ENCODE data around the gene PRXL2A.
A peak's percentile ranks its signal among the peaks of the same experiment; 100 is the strongest.

The PRXL2A gene

DNA sequence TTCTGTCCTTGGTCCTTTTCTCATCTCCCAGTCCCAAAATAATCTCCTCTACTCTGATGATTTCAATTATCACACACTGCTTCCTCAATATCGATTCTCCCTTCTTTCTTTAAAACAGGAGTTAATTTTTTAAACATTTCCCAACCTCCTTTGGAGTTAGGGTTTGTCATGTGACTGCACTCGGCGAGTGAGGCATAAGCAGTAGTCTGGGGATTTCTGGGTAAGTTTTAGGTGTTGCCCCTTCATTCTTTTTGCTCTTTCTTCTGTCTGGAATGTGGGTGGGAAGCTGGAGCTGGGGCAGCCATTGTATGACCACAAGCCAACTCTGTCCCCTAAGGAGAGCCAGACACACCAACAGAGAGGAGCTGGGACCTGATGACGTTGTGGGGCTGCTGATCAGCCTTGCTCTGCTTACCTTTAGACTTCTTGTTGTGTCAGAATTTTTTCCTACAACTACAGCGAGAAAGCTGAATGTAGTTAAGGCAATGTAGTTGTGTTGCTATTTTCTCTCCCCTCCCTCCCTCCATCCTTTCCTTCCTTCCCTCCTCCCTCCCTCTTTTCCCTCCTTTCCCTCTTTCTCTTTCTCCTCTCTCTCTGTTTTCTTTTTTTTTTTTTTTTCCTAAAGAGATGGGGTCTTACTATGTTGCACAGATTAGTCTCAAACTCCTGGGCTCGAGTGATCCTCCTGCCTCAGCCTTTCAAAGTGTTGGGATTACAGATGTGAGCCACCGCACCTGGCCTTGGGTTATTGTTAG is 39.3 kb downstream of the PRXL2A start:
- DNase-seq: no peak

DNA sequence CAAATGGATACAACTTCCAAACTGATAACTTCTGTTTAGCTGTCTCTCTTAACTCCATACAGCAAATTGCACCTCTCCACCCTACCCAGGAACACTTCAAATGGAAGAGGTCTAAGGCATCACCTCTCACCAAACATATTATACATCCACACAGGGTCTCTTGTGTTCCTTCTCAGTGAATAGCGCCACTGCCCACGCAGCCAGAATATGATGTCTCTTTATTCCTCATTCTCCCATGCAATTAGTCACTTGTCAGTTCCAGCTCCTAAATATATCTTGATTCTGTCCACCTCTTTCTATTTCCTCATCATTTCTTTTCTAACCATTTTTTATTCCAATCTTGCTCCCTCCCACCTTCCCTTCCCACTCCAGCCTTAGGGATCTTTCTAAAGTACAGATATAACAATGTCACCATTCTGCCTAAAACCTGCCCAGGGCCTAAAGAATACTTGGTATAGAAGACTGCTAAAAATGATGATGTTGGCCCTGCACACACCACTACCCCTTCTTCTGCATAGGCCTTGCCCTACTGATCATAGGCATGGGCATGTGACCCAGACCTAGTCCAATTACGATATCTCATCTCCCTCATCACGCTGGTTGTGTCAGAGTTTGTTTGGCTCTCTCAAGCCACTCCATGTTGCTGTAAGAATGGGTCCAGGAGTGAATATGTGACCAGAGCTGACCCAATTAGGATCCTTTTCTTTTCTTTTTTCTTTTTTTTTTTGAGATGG is 40.0 kb downstream of the PRXL2A start:
- DNase-seq: no peak

DNA sequence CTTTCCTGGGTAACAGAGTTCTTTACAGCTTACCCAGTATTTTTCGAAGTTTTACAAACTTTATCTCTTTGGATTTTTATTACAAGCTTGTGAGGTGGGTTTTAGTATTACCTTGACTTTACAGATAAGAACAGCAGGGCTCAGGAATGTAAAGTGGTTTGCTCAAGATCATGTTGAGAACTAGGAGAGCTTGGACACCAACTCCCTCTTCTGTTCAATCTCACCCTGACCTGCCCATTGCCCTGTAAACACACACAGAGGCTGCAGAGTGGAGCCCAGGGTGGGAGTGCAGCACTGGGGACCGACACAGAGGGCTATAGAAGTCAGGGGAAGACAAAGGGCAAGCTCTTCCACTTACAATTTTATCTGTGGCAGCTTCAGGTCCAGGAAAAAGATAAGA is 41.2 kb downstream of the PRXL2A start:
- no peak for DNase-seq

DNA sequence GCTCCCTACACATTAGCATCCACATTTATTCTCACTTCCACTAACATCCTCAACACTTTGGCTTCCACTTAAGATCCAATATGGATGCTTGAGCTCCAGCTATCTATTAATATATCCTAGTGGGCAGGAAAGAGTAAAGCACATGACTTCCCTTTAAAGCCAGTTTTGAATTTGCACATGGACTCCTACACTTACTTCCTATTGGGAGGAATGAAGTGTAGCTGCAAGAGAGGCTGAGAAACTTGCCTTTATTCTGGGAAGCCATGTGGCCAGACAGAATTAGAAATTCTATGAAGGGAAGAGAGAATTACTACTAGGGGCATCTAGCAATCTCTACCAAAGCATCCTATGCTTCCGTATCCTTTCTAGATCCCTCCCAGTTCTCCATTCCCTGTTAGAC is 42.8 kb downstream of the PRXL2A start:
- no peak for DNase-seq

DNA sequence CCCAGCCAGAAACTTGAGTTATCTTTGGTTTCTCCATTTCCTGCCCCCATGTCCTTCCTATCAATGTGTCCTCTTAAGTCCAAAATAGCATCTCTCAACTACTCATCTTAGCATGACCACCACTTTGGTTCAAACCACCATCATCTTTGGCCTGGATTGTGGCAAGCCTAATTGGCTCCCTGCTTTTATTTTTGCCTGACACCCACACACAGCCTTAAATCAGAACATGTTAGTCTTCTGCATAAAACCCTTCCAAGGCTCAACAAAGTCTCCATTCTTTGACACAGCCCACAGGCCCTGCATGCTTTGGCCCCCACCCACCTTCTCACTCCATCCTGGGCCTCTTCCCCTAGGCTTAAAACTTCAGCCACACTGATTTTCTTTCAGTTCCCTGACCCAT is 43.7 kb downstream of the PRXL2A start:
- no peak for DNase-seq

DNA sequence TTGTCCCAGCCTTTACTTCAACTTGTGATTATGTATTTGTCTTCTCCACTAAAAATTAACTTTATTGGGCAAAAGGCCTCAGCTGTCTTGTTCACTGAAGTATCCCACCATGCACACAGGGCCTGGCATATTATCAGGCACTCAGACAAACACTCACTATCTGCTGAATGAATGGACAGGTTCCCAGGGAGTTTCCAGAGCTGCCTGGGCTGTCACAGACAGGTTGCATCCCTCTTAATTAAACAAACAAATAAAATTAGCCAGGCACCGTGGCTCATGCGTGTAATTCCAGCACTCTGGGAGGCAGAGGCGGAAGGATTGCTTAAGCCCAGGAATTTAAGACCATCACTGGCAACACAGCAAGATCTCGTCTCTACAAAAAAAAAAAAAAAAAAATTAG is 44.3 kb downstream of the PRXL2A start:
- DNase-seq: no peak

DNA sequence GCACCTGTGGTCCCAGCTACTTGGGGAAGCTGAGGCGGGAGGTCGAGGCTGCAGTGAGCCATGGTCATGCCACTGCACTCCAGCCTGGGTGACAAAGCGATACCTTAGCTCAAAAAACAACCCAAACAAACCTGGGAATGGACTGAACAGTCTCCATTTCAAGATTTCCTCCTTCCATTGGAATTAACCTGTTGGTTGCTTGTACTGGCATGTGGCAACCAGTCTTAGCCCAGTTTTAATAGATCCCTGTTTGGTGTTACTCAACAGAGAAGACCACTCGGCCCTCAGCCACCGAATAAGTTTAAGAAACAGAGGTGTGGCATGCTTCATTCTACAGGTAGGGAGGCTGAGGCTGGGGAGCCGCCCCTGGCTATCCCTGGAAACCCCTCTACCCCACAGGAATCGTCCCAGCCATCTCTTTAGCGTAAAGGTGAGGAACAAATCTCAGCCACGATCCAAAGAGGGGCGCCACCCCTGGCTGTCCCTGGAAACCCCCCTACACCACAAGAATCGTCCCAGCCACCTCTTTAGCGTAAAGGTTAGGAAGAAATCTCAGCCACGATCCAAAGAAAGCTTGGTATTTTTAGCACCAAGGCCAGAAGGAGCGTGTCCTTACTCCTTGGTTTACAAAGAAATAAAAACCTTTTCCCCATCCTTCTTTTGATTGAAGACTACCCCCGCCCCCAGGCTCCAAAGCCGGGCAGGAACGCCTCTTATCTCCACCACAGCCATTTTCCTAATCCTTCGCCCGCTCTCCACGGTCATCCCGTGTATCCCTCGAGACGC is 44.9 kb downstream of the PRXL2A start:
- DNase-seq: peak; percentile 83

DNA sequence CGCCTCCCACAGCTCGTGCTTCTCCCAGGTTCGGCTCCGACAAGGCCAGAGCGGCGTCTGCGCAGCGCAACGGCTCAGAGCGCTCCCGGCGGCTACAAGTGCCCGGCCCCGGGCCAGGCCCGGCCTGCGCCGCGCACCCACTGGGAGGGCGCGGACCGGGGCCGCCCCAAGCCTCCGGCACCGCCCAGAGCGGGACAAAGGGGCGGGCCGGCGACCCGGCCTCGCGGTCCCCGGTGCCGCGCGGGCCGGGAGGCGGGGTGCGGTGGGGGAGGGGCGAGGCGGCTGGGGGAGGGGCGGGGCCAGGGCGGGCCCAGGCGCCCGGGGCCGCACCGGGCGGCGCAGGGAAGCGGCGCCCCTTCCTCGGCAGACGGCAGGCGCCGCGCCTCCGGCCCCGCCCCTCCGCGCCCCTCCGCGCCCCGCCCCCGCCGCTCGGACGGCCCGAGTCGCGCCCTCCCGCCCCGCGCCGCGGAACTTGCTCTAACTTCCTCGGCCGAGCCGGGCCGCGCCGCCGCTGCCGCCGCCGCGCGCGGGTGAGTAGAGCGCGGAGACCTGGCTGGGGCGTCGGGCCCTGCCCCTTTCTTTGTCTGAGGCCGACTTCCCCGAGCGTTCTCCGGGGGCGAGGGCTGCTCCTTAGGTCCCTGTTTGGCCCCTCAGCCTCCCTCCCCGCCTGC is 45.6 kb downstream of the PRXL2A start, which contains the start of gene TSPAN14:
TSS of gene TSPAN14 (plus strand) at position 469 of the 671 bp plus-strand sequence. CDS start 34,924 bp downstream, outside the sequence.
- DNase-seq: peak; percentile 90

DNA sequence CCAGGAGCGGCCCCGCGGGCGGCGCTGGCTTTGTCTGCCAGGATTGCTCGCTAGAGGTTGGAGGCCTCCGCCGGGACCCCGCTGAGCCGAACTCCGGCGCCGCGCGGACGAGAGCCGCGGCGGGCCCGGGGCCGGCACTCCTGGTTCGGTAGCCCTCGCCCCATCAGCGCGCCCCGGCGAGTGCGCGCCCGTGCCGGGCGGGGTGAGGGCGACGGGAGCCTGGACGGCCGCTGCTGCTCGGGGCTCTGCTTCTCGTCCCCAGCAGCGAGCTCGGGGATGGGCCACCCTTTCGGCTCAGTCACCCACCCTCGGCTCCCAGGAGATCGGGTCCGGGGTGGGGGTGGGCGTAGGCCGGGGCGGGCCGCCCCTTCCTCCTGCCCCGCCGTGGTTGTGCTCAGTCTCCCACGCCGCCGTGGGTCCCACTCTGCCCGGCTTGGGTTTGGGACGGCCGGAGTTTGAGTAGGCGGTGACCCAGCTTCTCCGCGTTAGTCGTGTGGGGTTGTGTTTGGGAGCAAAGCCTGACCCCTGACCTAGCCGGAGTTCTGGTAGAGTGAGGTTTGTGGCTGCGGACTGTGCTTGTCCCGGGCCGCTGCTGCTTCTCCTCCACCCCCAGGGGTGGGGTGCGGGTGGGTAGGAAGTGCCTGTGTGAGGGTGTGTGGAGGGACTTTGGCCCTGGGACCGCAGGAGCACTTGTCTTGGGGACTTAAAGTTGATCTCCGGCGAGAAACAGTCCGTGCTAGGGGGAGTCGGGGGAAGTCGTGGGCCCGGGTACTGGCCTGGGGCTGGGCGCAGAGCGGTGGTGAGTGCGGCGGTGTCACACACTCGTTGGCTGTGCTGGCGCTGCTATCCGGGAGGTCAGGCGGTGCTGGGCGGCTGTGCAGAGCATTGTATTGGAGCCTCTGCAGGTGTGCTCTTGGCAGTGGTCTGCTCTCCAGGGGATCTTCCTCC is 46.4 kb downstream of the PRXL2A start:
- peak; percentile 63 for DNase-seq

DNA sequence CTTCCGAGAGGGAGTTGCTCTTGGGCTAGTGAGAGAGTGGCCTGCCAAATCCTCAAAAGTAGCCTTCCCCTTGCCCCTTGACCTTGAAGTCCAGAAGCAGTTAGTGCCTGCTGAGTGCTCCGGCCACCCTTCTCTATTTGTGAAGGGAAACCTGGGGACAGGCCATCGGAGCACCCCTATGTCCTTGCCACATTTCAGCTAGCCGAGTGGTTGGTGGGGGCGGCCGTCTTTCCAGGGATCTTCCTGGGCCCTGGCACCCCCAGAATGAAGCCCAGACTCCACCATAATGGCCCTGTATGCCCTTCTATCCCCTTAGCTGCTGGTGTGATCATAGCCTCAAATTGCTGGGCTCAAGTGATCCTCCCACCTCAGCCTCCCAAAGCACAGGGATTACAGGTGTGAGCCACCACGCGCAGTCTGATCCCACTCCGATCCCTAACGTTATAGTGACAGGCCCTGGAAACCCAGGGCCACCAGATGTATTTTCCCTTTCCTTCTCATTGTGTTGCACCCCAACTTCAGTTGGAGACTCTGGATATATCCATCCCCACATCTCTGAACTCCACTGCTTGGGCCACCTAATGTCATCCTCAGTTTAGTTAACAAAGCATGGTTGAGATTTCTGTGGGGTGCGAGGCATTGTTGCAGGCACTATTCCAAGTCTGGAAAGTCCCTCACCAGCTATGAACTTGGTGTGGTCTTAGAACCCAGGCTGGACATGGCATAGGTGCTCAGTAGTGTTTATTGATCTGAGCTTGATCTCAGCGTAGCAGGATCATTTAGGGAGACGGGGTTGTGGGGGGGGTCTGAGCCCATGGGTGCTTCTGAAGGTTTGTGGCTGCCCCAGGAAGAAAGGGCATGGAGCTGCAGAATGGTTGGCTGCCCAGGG is 47.4 kb downstream of the PRXL2A start:
- DNase-seq: no peak

DNA sequence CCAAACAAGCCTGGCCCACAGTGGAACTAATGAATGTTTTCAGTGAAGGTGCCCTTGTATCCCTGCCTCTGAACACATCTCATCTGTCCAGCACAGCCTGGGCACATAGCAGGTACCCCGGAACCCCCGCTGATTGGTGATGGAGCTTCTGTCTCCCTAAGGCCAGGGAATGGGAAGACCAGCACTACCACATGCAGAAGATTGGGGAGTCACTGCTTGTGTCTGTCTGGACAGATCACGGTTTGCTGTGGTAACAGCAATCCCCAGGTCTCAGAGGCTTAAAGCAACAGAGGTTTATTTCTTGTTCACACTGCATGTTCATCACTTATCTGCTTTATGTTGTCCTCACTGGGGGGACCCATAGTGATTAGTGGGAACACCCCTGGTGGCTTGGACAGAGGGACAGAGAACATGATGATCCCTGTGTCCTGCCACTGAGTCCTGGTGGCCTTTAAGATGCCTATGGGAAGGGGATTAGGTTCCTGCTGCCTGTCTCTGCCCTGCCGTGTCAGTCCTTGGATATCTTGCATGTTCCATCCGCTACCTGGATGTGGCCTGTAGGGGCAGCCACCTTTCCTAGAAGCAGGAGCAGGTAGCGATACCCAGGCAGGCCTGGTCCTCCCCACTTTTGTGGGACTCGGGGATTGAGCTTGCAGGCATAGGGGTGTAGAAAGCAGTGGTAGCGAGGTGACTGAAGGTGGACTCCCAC is 49.4 kb downstream of the PRXL2A start:
- no peak for DNase-seq

DNA sequence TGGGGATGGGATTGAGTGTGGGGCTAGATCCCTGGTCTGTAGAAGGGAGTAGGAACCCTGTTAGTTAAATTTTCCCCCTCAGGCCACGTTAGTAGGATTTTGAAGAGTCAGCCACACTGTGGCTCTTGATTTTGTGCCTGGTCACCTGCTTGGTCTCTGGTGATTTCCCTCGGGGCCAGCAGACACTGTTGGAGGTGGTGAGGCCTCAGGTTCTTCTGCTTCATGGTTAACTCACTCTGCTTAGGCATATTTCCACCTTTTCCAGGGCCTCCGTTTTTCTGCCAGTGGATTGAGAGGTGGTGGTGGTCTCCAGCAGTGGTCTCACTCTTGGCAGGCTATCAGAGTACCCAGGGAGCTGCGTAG is 49.9 kb downstream of the PRXL2A start:
- no peak for DNase-seq

DNA sequence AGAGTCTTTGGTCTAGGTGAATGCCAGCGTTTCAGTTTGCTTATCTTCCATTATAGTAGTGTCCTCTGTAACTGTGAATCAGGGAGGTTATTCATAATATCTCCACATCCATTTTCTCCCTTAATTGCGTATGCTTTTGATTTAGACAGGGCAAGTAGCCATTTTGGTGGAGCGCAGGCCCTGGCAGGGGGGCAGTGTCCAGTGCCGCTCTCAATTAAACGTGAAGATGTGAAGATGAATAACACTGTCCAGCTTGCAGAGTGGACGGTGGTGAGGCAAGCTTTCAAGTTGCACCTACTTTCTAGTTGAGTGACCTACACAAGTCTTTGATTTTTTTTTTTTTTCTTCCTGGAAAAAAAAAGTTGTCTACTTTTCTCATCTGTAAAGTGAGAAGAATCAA is 50.3 kb downstream of the PRXL2A start:
- no peak for DNase-seq

DNA sequence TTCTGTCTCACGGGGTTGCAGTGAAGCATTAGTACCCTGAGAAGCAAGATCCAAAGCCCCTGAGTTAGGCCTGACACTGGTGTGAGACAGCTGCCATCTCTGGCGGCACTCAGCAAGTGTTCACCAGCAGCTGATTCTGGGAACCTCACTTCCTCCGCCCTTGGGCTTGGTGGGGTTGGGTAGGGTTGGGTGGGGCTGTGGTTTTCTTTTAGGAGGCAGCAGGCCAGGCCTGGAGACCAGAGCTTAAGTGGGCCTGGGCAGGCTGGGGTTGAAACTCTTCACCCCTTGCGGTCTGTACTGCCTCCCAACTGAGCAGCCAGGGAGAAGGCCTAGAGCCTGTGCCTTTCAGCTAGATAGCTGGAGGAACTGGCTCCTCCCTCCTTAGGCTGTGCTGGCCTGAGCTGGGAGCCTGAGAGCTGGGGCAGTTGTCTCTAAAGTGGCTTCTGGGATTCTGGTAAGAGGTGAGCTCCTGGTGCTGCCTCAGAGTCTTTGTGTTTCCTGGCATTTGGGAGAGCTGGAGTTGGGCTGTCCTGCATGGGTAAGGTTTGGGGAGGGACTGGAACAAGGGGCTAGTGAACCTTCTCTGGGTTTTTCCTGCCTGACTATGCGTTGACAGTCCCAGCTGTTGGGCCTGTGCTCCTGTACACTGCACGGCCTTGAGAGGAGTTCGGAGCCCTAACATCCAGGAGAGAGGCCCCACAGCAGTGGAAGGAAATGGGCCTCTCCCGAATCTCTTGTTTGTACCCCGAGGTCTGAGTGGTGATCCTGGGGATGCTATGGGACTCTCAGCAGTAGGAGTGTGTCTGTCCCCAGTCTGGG is 50.9 kb downstream of the PRXL2A start:
- peak; percentile 78 for DNase-seq

DNA sequence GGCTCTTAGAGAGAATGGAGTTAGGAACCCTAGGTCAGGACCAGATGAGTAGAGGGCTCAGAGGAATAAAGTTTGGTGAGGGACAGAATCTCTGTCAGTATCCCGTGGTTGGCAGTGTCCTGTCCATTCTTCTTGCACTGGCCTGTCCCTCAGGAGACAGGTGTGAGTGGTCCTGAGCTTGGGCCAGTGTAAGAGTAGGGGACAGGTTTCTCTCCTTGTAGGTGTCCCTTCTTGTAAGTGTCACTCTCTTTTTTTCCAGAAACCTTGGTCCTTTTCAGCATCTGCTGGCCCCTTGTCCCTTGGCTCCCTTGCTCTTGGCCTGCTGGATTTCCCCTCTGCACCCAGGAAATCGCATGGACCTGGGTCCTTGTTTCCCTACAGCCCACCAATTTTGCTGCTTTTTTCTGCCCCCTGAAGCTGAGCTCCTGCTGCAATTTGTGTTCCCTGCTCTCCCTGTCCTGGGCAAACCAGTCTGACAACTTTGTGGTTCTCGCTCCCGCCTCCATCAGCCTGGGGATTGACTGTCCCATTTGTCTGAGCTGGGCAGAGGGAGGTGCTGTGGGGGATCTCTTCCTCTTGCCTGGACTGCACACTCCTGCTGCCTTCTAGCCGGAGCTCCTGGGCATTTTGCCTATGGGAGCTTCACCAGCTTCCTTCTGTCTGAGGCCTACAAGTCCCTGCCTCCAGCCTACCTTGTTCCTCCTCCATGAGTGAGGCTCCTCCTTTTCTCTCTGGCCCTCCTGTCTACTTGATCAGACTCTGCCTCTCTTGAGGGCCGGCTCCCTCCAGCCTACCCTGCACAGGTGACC is 52.3 kb downstream of the PRXL2A start:
- peak; percentile 59 for DNase-seq

DNA sequence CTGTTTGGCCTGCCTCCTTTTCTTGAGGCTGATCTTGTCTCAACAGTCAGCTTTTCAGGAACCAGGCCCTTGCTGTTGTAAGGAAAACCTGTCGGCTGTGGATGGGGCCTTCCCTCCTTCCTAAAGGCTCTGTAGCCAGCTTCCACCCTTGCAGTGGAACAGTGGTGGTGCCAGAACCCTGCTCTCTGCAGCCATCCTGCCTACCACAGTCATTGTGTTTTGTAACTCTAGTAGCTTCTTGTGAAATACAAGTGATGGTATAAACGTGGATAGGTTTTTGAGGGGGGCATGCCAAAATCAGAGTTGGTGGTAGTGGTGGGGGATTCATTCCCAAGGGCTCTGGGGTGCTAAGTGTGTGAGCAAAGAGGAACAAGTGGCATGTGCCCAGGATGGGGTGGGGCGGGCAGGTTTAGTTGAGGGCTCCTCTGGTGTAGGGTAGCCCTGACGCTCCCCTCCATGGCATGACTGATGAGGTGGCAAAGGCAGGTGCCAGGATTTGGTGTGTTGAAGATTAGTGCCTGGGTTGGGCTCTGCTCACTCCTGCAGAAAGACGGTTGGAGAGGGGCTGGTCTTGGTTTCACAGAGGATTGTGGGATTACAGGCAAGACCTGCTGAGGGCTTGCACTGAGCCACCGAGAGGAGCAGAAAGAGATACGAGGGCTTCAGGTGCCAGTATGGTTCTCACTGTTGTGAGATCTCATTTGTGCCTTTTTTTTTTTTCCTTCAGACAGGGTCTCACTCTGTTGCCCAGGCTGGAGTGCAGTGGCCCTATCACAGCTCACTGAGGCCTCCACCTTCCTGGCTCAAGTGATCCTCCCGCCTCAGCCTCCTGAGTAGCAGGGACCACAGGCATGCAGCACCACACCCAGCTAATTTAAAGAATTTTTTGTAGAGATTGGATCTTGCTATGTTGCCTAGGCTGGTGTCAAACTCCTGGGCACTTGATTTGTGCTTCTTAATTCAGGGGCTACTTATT is 53.1 kb downstream of the PRXL2A start:
- no peak for DNase-seq

All from right forelimb (tissue), 1 donor.